H1 (cell line): Measurements from ENCODE around the gene CYP2F1.

Source experiments
- EGR1 ChIP-seq: IDR thresholded peaks from 2 replicates; pipeline ENCODE4 v1.6.1; 2011; ENCODE audit warnings: low read depth, low read length, borderline replicate concordance
- RAD21 ChIP-seq, 2 experiments: IDR thresholded peaks in 1 of 2; conservative IDR thresholded peaks in 1 of 2; 2 replicates each; pipeline ENCODE4 v1.6.1; 2011; ENCODE audit warnings: low read depth in 2 of 2, low read length in 2 of 2, improper control_type of control experiment in 1 of 2, inconsistent platforms in 1 of 2, mild to moderate bottlenecking in 1 of 2, moderate library complexity in 1 of 2
- SRF ChIP-seq: IDR thresholded peaks from 2 replicates; pipeline ENCODE4 v1.6.1; 2011; ENCODE audit warnings: mild to moderate bottlenecking, low read depth, low read length, moderate library complexity

DNA sequence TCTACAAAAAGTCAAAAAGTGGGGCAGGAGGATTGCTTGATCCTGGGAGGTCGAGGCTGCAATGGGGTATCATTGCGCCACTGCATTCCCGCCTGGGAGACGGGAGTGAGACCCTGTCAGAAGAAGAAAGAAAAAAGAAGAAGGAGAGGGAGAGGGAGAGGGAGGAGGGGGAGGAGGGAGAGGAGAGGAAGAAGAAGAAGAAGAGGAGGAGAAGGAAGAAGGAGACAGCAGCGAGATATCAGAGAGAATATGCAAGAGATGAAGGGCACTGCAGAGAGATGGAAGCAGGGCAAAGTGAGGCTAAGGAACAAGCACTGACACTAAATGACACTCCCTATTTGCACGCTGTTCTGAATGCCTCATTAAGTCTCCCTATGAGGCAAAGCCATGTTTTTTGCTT is 14.5 kb downstream of the CYP2F1 start:
- no peak for TF ChIP-seq SRF
- TF ChIP-seq RAD21 (IDR thresholded peaks at IDR 0.05 in 1 of 2, conservative IDR thresholded peaks at IDR 0.05 in 1 of 2; ENCODE audit: low read depth in 2 of 2, low read length in 2 of 2), result no peak
- TF ChIP-seq EGR1, result no peak
